GM23338 (cell line): Measurements from ENCODE around the gene SORBS2. TPM values are rescaled to one million over a fixed set of nuclear protein-coding genes. Genes with fewer than 3 reads are reported as not detected.

Experiments used
- ATAC-seq: fragments of 200-7000 bp; cut with Tn5 transposase; 3 replicates; pipeline ENCODE4 v1.9.1; 2020
- DNase-seq: peaks from one replicate; pipeline ENCODE4 v3.0.0-alpha.2; 2015; ENCODE audit warnings: low spot score
- H2AFZ ChIP-seq: fragments of 200-600 bp; sonication (generic); 2 replicates; pipeline ENCODE4 v1.8.0; 2016; ENCODE audit warnings: antibody characterized with exemption, mild to moderate bottlenecking, moderate library complexity
- H3F3A ChIP-seq: fragments of 200-600 bp; sonication (generic); replicated peaks from 2 replicates; pipeline ENCODE4 v1.8.0; 2017; ENCODE audit warnings: antibody characterized with exemption, mixed run types, low read depth
- H3K27ac ChIP-seq: fragments of 200-600 bp; sonication (generic); 2 replicates; pipeline ENCODE4 v1.6.1; 2016; ENCODE audit warnings: low read depth
- H3K27me3 ChIP-seq: fragments of 200-600 bp; sonication (generic); 2 replicates; pipeline ENCODE4 v1.8.0; 2016; ENCODE audit warnings: mild to moderate bottlenecking, mixed run types, moderate library complexity; ENCODE audit not compliant: insufficient read depth
- H3K36me3 ChIP-seq: fragments of 200-600 bp; sonication (generic); 2 replicates; pipeline ENCODE4 v1.8.0; 2016; ENCODE audit warnings: mild to moderate bottlenecking; ENCODE audit not compliant: insufficient read depth
- H3K4me1 ChIP-seq: fragments of 200-600 bp; sonication (generic); 2 replicates; pipeline ENCODE4 v1.8.0; 2016; ENCODE audit warnings: mild to moderate bottlenecking, moderate library complexity; ENCODE audit not compliant: insufficient read depth
- H3K4me2 ChIP-seq: fragments of 200-600 bp; sonication (generic); 2 replicates; pipeline ENCODE4 v1.7.1; 2017; ENCODE audit warnings: mixed run types
- H3K4me3 ChIP-seq: fragments of 200-600 bp; sonication (generic); 2 replicates; pipeline ENCODE4 v1.6.1; 2016; ENCODE audit warnings: mixed run types
- H3K79me2 ChIP-seq: fragments of 200-600 bp; sonication (generic); replicated peaks from 2 replicates; pipeline ENCODE4 v1.8.0; 2017; ENCODE audit warnings: mild to moderate bottlenecking; ENCODE audit not compliant: insufficient read depth
- H3K9me2 ChIP-seq: fragments of 200-600 bp; sonication (generic); 2 replicates; pipeline ENCODE4 v1.8.0; 2017; ENCODE audit not compliant: insufficient read depth
- H4K20me1 ChIP-seq: fragments of 200-600 bp; sonication (generic); replicated peaks from 2 replicates; pipeline ENCODE4 v1.8.0; 2017; ENCODE audit warnings: mild to moderate bottlenecking; ENCODE audit not compliant: insufficient read depth
- H3K27ac Mint-ChIP-seq: 2 replicates; pipeline ENCODE4 v1.8.0; 2020; ENCODE audit warnings: inconsistent platforms, mild to moderate bottlenecking, moderate library complexity, mixed read lengths
- H3K27me3 Mint-ChIP-seq: 3 replicates; pipeline ENCODE4 v1.8.0; 2022; ENCODE audit warnings: low read depth, mild to moderate bottlenecking, moderate library complexity, mixed read lengths, inconsistent platforms; ENCODE audit not compliant: insufficient read depth, poor library complexity
- H3K36me3 Mint-ChIP-seq: 3 replicates; pipeline ENCODE4 v1.8.0; 2021; ENCODE audit warnings: low read depth, mild to moderate bottlenecking, inconsistent platforms, moderate library complexity, mixed read lengths
- H3K4me1 Mint-ChIP-seq: 3 replicates; pipeline ENCODE4 v1.8.0; 2020; ENCODE audit warnings: mild to moderate bottlenecking, inconsistent platforms, mixed read lengths
- H3K4me3 Mint-ChIP-seq: 3 replicates; pipeline ENCODE4 v1.8.0; 2021; ENCODE audit warnings: moderate library complexity, mild to moderate bottlenecking, inconsistent platforms, mixed read lengths
- H3K9me3 Mint-ChIP-seq: 3 replicates; pipeline ENCODE4 v1.8.0; 2020; ENCODE audit warnings: moderate library complexity, mild to moderate bottlenecking, inconsistent platforms, mixed read lengths
- CREB1 ChIP-seq: fragments of 250-450 bp; sonication (Bioruptor Pico); IDR thresholded peaks from 2 replicates; pipeline ENCODE4 v1.5.0; 2020; ENCODE audit warnings: low read depth, mild to moderate bottlenecking, moderate library complexity
- ETS1 ChIP-seq: IDR thresholded peaks from 2 replicates; pipeline ENCODE4 v1.6.1; 2016; ENCODE audit warnings: antibody characterized with exemption
- REST ChIP-seq: IDR thresholded peaks from one replicate; pipeline ENCODE4 v1.6.1; 2018; ENCODE audit warnings: antibody characterized with exemption; ENCODE audit not compliant: unreplicated experiment
- ZNF331 ChIP-seq: fragments of 250-450 bp; sonication (Bioruptor Pico); IDR thresholded peaks from 2 replicates; pipeline ENCODE4 v1.5.0; 2020; ENCODE audit warnings: low read depth, mild to moderate bottlenecking, moderate library complexity
- ZNF462 ChIP-seq: fragments of 250-450 bp; sonication (Bioruptor Pico); IDR thresholded peaks from 2 replicates; pipeline ENCODE4 v1.5.0; 2020; ENCODE audit warnings: mild to moderate bottlenecking, moderate library complexity
- polyA plus RNA-seq: library from polyadenylated mRNA; unstranded; fragments of >200 nt; fragmentation: Nextera tagmentation; extraction: Ambion mirVana; gene quantifications from 2 replicates; pipeline ENCODE4 v1.2.1, GENCODE V29; 2016
- total RNA-seq: library from RNA; depleted of rRNA; stranded (reverse); fragments of >200 nt; shearing (Covaris generic); gene quantifications from 2 replicates; pipeline ENCODE4 v1.2.3, GENCODE V29; 2014

The SORBS2 gene
- total and polyA plus RNA-seq, 2 experiments from 2014 or later, result 17.8 to 27.6 TPM

DNA sequence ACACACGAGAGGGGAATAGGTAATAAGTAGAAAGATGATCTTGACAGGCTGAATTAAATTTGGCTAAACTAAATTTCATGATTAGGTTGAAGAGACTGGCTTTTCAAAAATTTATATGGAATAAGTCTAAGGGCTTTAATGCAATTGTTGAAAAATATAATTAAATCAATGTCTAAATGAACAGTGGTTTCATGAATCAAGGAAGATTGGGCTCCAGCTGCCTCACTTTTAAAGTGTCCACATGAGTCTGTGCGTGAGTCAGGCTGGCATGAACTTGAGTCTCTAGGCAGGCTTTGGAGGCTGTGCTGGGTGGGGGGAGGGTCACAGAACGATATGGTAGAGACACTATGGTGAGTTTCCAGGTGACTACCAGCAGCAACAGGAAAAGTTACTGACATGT lies 111.9 kb downstream of the SORBS2 start (continued):
- no peak for TF ChIP-seq ZNF462 (CRISPR knock-in tag)

- ATAC-seq (no peak), DNase-seq (no peak)
- Mint-ChIP-seq H3K4me1 (peaks cover 36% of the 10 kb centered on the region), H3K27me3 (no peaks in the 10 kb centered on the region), H3K9me3 (no peaks in the 10 kb centered on the region), H3K4me3 (no peak overlapping the region), H3K27ac (no peak overlapping the region), H3K36me3 (no peaks in the 10 kb centered on the region; the same call in 2 of the 3 replicates)
- Histone ChIP-seq H3K9me2 (no peaks in the 10 kb centered on the region), H3K4me1 (peaks cover 10% of the 10 kb centered on the region), H3K36me3 (no peaks in the 10 kb centered on the region), H3K79me2 (no peaks in the 10 kb centered on the region), H4K20me1 (no peaks in the 10 kb centered on the region), H3K27me3 (no peaks in the 10 kb centered on the region), H3K4me2 (no peak overlapping the region), H3K27ac (no peak overlapping the region), H3F3A (no peaks in the 10 kb centered on the region), H2AFZ (no peak overlapping the region), H3K4me3 (no peak overlapping the region)
- TF ChIP-seq ETS1 (no peak), CREB1 (CRISPR knock-in tag) (no peak), ZNF331 (CRISPR knock-in tag) (no peak), REST (no peak)
Observed at GRCh38 chr4:185697488-185697887, 114.5 kb downstream of the SORBS2 start.
